Body of pancreas (tissue), 4 donors: ENCODE measurements around the gene CAMTA1.

Experiments used
- POLR2A ChIP-seq, 3 donors: fragments of 450-650 bp; IDR thresholded peaks; one replicate each; pipeline ENCODE4 v1.6.1; 2016; ENCODE audit warnings: antibody characterized with exemption in 3 of 3, mild to moderate bottlenecking in 2 of 3
- TF ChIP-seq, protein P1 (sequence below), 7 experiments: fragments of 450-650 bp in 4 of 7; fragments of 200-600 bp in 3 of 7; sonication (generic) in 3 of 7; IDR thresholded peaks; one replicate each; pipeline ENCODE4 v1.5.1; 2016 to 2019; ENCODE audit warnings: antibody characterized with exemption in 7 of 7

- no peak for TF ChIP-seq POLR2A (IDR thresholded peaks at IDR 0.05)
- TF ChIP-seq, protein P1, sequence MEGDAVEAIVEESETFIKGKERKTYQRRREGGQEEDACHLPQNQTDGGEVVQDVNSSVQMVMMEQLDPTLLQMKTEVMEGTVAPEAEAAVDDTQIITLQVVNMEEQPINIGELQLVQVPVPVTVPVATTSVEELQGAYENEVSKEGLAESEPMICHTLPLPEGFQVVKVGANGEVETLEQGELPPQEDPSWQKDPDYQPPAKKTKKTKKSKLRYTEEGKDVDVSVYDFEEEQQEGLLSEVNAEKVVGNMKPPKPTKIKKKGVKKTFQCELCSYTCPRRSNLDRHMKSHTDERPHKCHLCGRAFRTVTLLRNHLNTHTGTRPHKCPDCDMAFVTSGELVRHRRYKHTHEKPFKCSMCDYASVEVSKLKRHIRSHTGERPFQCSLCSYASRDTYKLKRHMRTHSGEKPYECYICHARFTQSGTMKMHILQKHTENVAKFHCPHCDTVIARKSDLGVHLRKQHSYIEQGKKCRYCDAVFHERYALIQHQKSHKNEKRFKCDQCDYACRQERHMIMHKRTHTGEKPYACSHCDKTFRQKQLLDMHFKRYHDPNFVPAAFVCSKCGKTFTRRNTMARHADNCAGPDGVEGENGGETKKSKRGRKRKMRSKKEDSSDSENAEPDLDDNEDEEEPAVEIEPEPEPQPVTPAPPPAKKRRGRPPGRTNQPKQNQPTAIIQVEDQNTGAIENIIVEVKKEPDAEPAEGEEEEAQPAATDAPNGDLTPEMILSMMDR (IDR thresholded peaks at IDR 0.05), result no peak
Measured at GRCh38 chr1:6996371-6996770, 211.1 kb downstream of the CAMTA1 start.
